A549 (cell line): ENCODE results near the gene MTMR12. TPM values are rescaled to one million over a fixed set of nuclear protein-coding genes. Genes with fewer than 3 reads are reported as not detected.
"Not testable (repeated sequence)": the region's sequence is repeated elsewhere in the genome, so short reads cannot be mapped to it uniquely, and the experiment has no call there.

ENCODE experiments used
- ATAC-seq, 2 experiments: fragments of 200-7000 bp in 1 of 2; fragments of >200 bp in 1 of 2; cut with Nextera tagmentation in 1 of 2; cut with Tn5 transposase in 1 of 2; 3 replicates each; pipeline versions ENCODE4 v1.8.0 to v1.9.1; 2018 to 2020; ENCODE audit warnings: mild to moderate bottlenecking in 1 of 2, moderate library complexity in 1 of 2
- CTCF ChIA-PET: fragments of 300-600 bp; sonication (Branson Sonifier 250); formaldehyde crosslinking; extraction: SDS; loops from one replicate; lab custom pipeline; 2021; ENCODE audit warnings: antibody characterized with exemption, inconsistent platforms; lab: Yijun Ruan, JAX
- POLR2A ChIA-PET: fragments of 350-600 bp; formaldehyde crosslinking; extraction: SDS; loops from one replicate; lab custom pipeline; 2021; ENCODE audit warnings: antibody characterized with exemption, inconsistent platforms; lab: Yijun Ruan, JAX
- DNase-seq, 2 experiments: peaks; one replicate each; pipeline versions ENCODE4 v3.0.0 to v3.0.0-alpha.2; 2011 to 2016; ENCODE audit warnings: low read depth in 1 of 2, low spot score in 1 of 2
- FAIRE-seq: peaks from 2 replicates; lab custom pipeline; 2011; peaks lifted over from hg19 to GRCh38; lab: Jason Lieb, UNC
- H3K27ac ChIP-seq, 2 experiments: fragments of >200 bp; sonication (Bioruptor Twin); formaldehyde crosslinking; 3 replicates each; pipeline ENCODE4 v1.5.1; 2016 to 2017
- H3K4me1 ChIP-seq: fragments of >200 bp; sonication (Bioruptor Twin); formaldehyde crosslinking; 3 replicates; pipeline ENCODE4 v1.6.1; 2016
- H3K4me2 ChIP-seq: fragments of >200 bp; sonication (Bioruptor Twin); formaldehyde crosslinking; 3 replicates; pipeline ENCODE4 v1.6.1; 2016
- H3K4me3 ChIP-seq: fragments of >200 bp; sonication (Bioruptor Twin); formaldehyde crosslinking; 3 replicates; pipeline ENCODE4 v1.5.1; 2016
- H3K9me3 ChIP-seq: fragments of >200 bp; sonication (Bioruptor Twin); formaldehyde crosslinking; 3 replicates; pipeline ENCODE4 v1.6.1; 2016
- CBX2 ChIP-seq: fragments of 200-600 bp; sonication (generic); IDR thresholded peaks from 2 replicates; pipeline ENCODE4 v1.6.1; 2016; ENCODE audit warnings: low read depth, mild to moderate bottlenecking, borderline replicate concordance
- CHD4 ChIP-seq: fragments of 200-600 bp; sonication (generic); IDR thresholded peaks from 2 replicates; pipeline ENCODE4 v1.6.1; 2016; ENCODE audit warnings: antibody characterized with exemption, mild to moderate bottlenecking, borderline replicate concordance
- CTCF ChIP-seq: fragments of >200 bp; sonication (Bioruptor Twin); formaldehyde crosslinking; IDR thresholded peaks from 3 replicates; pipeline ENCODE4 v1.5.1; 2016
- EHF ChIP-seq: fragments of 250-450 bp; sonication (Bioruptor Pico); IDR thresholded peaks from 2 replicates; pipeline ENCODE4 v1.5.0; 2020; ENCODE audit warnings: mild to moderate bottlenecking
- EHMT2 ChIP-seq: fragments of 200-600 bp; sonication (generic); IDR thresholded peaks from 2 replicates; pipeline ENCODE4 v1.6.1; 2016; ENCODE audit warnings: antibody characterized with exemption, low read depth, mild to moderate bottlenecking, moderate library complexity
- EP300 ChIP-seq, 2 experiments: fragments of >200 bp; sonication (Bioruptor Twin); formaldehyde crosslinking; IDR thresholded peaks; 2 replicates in 1 of 2; 3 replicates in 1 of 2; pipeline ENCODE4 v1.6.1; 2016 to 2017
- FOXS1 ChIP-seq: fragments of 250-450 bp; sonication (Bioruptor Pico); IDR thresholded peaks from 2 replicates; pipeline ENCODE4 v1.5.0; 2020; ENCODE audit warnings: mild to moderate bottlenecking, moderate library complexity
- HES2 ChIP-seq: fragments of >200 bp; sonication (Bioruptor Twin); formaldehyde crosslinking; IDR thresholded peaks from 2 replicates; pipeline ENCODE4 v1.6.1; 2016
- HOXA7 ChIP-seq: fragments of 250-450 bp; sonication (Bioruptor Pico); IDR thresholded peaks from 2 replicates; pipeline ENCODE4 v1.5.0; 2020; ENCODE audit warnings: mild to moderate bottlenecking, moderate library complexity
- HOXB5 ChIP-seq: fragments of 250-450 bp; sonication (Bioruptor Pico); IDR thresholded peaks from 2 replicates; pipeline ENCODE4 v1.5.0; 2020; ENCODE audit warnings: mild to moderate bottlenecking, moderate library complexity
- KDM5A ChIP-seq: fragments of 200-600 bp; sonication (generic); IDR thresholded peaks from 2 replicates; pipeline ENCODE4 v1.6.1; 2016; ENCODE audit warnings: antibody characterized with exemption, mild to moderate bottlenecking
- MAFK ChIP-seq: fragments of 450-650 bp; IDR thresholded peaks from 2 replicates; pipeline ENCODE4 v1.6.1; 2014; ENCODE audit not compliant: partially characterized antibody
- NFE2L2 ChIP-seq: fragments of 150-350 bp; conservative IDR thresholded peaks from 2 replicates; pipeline ENCODE4 v1.6.1; 2014; ENCODE audit warnings: low read length
- PBX3 ChIP-seq: IDR thresholded peaks from 2 replicates; pipeline ENCODE4 v1.6.1; 2012
- PHF8 ChIP-seq: fragments of 200-600 bp; sonication (generic); IDR thresholded peaks from 2 replicates; pipeline ENCODE4 v1.6.1; 2016; ENCODE audit warnings: low read depth, mild to moderate bottlenecking, antibody characterized with exemption, moderate library complexity, borderline replicate concordance
- POLR2AphosphoS2 ChIP-seq: conservative IDR thresholded peaks from 2 replicates; pipeline ENCODE4 v1.6.1; 2012; ENCODE audit warnings: low read length, improper control_type of control experiment, inconsistent platforms
- RAD21 ChIP-seq, 2 experiments: fragments of >200 bp in 1 of 2; sonication (Bioruptor Twin) in 1 of 2; formaldehyde crosslinking in 1 of 2; IDR thresholded peaks in 1 of 2; conservative IDR thresholded peaks in 1 of 2; 2 replicates in 1 of 2; 3 replicates in 1 of 2; pipeline ENCODE4 v1.6.1; 2012 to 2018; ENCODE audit warnings: inconsistent platforms in 1 of 2
- RFX5 ChIP-seq: fragments of 450-650 bp; IDR thresholded peaks from 2 replicates; pipeline ENCODE4 v1.7.1; 2014; ENCODE audit warnings: antibody characterized with exemption, mild to moderate bottlenecking, moderate library complexity
- SREBF2 ChIP-seq: fragments of 450-650 bp; IDR thresholded peaks from 2 replicates; pipeline ENCODE4 v1.6.1; 2014; ENCODE audit warnings: mild to moderate bottlenecking, moderate library complexity
- WGBS: methylation state at CpG from one replicate; pipeline ENCODE4 v1.1.6; 2017; ENCODE audit errors: missing lambda C conversion rate; 5-methylcytosine and 5-hydroxymethylcytosine counted together
- polyA plus RNA-seq, 4 experiments: library from polyadenylated mRNA; depleted of rRNA in 3 of 4; stranded (reverse); fragments of >200 nt; fragmentation: RNase III in 1 of 4; extraction: RNeasy Plus Mini Kit Qiagen cat#74134 plus additional on column Dnase treatment in 1 of 4; gene quantifications; 2 replicates in 3 of 4; 3 replicates in 1 of 4; pipeline ENCODE4 v1.2.3, GENCODE V29; 2011 to 2017

The MTMR12 gene
- polyA plus RNA-seq, 2 of the 4 experiments (the other 2 are of a cell fraction): 14.3 to 29.8 TPM

DNA sequence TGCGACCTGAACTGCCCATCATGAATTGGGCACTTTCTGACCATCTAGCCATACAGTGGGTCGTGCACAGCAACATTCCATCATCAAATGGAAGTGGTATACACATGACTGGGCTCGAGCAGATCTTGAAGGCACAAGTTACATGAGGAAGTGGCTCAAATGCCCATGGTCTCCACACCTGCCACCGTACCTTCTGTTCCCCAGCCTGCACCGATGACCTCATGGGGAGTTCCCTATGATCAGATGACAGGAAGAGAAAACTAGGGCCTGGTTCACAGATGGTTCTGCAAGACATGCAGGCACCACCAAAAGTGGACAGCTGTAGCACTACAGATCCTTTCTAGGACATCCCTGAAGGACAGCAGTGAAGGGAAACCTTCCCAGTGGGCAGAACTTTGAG lies 21.8 kb downstream of the MTMR12 start:
- 92% methylated on average over 5 of the region's 5 CpGs for WGBS
- H3K9me3 ChIP-seq: peaks cover 4% of the 10 kb centered on the region; the same call in 1 of the 3 replicates
- H3K4me1 ChIP-seq: 0 out of 3 replicates have a peak, but pooled peaks cover 3% of the 10 kb centered on the region
- CTCF ChIA-PET: interaction anchor here (2.3 kb wide), 1 partner anchor 38 kb away, joined by 5 read pairs; no protein-coding TSS in a partner anchor
- DNase-seq: no peak
- no peak for ATAC-seq
- no peak for FAIRE-seq
- POLR2A ChIA-PET: interaction anchor here (0.6 kb wide), 1 partner anchor 13 kb away, joined by 9 read pairs; no protein-coding TSS in a partner anchor
- no peak overlapping the region for H3K4me3 ChIP-seq
- H3K27ac ChIP-seq: no peak overlapping the region
- TF ChIP-seq SREBF2 (no peak), PBX3 (no peak), HES2 (no peak), PHF8 (no peak), CHD4 (no peak), CTCF (no peak), POLR2AphosphoS2 (no peak), EP300 (IDR thresholded peaks at IDR 0.05) (no peak), CBX2 (no peak), EHF (CRISPR knock-in tag) (no peak), KDM5A (no peak), HOXA7 (CRISPR knock-in tag) (no peak), HOXB5 (no peak), NFE2L2 (no peak), FOXS1 (CRISPR knock-in tag) (no peak), RAD21 (conservative IDR thresholded peaks at IDR 0.05 in 1 of 2, IDR thresholded peaks at IDR 0.05 in 1 of 2) (no peak), EHMT2 (no peak), MAFK (no peak), RFX5 (no peak)
- H3K4me2 ChIP-seq: no peak overlapping the region

DNA sequence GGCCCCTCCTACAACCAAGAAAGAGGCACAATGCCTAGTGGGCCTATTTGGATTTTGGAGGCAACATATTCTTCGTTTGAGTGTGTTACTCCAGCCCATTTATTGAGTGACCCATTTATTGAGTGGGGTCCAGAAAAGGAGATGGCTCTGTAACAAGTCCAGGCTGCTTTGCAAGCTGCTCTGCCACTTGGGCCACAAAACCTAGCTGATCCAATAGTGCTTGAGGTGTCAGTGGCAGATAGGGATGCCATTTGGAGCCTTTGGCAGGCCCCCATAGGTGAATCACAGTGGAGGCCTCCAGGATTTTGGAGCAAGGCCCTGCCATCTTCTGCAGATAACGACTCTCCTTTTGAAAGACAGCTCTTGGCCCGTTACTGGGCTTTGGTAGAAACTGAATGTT lies 22.2 kb downstream of the MTMR12 start:
- not testable (repeated sequence) for H3K4me3 ChIP-seq, H3K4me2 ChIP-seq, ATAC-seq, DNase-seq, H3K9me3 ChIP-seq, H3K27ac ChIP-seq, H3K4me1 ChIP-seq, FAIRE-seq
- ChIA-PET CTCF (interaction anchor here (2.3 kb wide), 1 partner anchor 39 kb away, joined by 5 read pairs; no protein-coding TSS in a partner anchor), POLR2A (interaction anchor here (0.6 kb wide), 1 partner anchor 13 kb away, joined by 9 read pairs; no protein-coding TSS in a partner anchor)
- 84% methylated on average over 3 of the region's 3 CpGs for WGBS

DNA sequence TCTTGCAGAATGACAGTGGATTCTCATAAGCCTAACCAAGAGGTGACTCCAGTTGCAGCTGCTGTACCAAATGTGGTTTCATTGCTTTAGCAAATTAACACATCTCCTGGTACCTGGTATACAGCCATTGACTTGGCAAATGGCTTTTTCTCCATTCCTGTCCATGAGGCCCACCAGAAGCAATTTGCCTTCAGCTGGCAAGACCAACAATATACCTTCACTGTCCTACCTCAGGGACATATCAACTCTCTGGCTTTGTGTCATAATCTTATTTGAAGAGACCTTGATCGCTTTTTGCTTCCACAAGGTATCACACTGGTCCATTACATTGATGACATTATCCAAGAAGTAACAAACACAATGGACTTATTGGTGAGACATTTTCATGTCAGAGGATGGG lies 22.8 kb downstream of the MTMR12 start:
- not testable (repeated sequence) for H3K27ac ChIP-seq, H3K4me1 ChIP-seq, FAIRE-seq, ATAC-seq, H3K9me3 ChIP-seq, DNase-seq, H3K4me3 ChIP-seq, H3K4me2 ChIP-seq
- WGBS: 100% methylated on average over 1 of the region's 1 CpG
- CTCF ChIA-PET: interaction anchor here (1.2 to 2.3 kb wide), 2 partner anchors 8 to 39 kb away, joined by 4 to 5 read pairs; no protein-coding TSS in a partner anchor
- POLR2A ChIA-PET: interaction anchor here (0.6 kb wide), 1 partner anchor 13 kb away, joined by 9 read pairs; no protein-coding TSS in a partner anchor

DNA sequence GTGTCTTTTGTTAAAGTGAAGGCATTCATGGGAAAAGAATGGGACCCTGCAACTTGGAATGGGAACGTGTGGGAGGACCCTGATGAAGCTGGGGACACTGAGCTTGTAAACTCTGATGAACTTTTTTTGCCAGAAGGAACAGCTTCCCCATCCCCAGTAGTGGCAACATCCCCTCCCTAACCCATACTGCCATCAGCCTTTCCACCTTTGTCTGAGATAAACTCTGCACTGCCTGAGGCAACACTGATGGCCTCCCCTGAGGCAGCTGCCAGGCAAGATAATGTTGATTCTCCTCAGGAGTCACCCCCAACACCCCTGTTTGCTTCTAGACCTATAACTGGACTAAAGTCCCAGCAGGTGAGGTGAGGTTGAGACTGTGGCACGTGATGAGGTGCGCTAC lies 24.6 kb downstream of the MTMR12 start:
- 89% methylated on average over 3 of the region's 3 CpGs for WGBS

GRCh38 chr5:32287525-32287924 lies 25.2 kb downstream of the MTMR12 start:
- H3K4me1 ChIP-seq, H3K9me3 ChIP-seq, CTCF ChIA-PET, H3K4me2 ChIP-seq, FAIRE-seq, DNase-seq, ATAC-seq, H3K4me3 ChIP-seq, H3K27ac ChIP-seq, POLR2A ChIA-PET: not testable (repeated sequence)
- WGBS: 83% methylated on average over 3 of the region's 3 CpGs

More for the DNA sequence above, 24.6 kb downstream of the MTMR12 start:
- H3K4me3 ChIP-seq, H3K4me2 ChIP-seq, DNase-seq, H3K9me3 ChIP-seq, H3K4me1 ChIP-seq, CTCF ChIA-PET, FAIRE-seq, H3K27ac ChIP-seq, ATAC-seq, POLR2A ChIA-PET: not testable (repeated sequence)
